Upper lobe of left lung (tissue), 4 donors: ENCODE results near the gene FBXW7.

Experiments
- EP300 ChIP-seq, 4 donors: sonication (generic); formaldehyde crosslinking; IDR thresholded peaks; one replicate each; pipeline ENCODE4 v1.5.1; 2017; ENCODE audit warnings: antibody characterized with exemption in 4 of 4, control low read depth in 2 of 4
- POLR2AphosphoS5 ChIP-seq, 2 donors: sonication (generic); formaldehyde crosslinking; IDR thresholded peaks; one replicate each; pipeline ENCODE4 v1.5.1; 2017; ENCODE audit warnings: antibody characterized with exemption in 2 of 2
- TF ChIP-seq, protein P1 (sequence below), 6 experiments: fragments of 450-650 bp in 4 of 6; fragments of 200-600 bp in 2 of 6; sonication (generic) in 2 of 6; IDR thresholded peaks; one replicate each; pipeline ENCODE4 v1.5.1; 2016 to 2019; ENCODE audit warnings: antibody characterized with exemption in 6 of 6

DNA sequence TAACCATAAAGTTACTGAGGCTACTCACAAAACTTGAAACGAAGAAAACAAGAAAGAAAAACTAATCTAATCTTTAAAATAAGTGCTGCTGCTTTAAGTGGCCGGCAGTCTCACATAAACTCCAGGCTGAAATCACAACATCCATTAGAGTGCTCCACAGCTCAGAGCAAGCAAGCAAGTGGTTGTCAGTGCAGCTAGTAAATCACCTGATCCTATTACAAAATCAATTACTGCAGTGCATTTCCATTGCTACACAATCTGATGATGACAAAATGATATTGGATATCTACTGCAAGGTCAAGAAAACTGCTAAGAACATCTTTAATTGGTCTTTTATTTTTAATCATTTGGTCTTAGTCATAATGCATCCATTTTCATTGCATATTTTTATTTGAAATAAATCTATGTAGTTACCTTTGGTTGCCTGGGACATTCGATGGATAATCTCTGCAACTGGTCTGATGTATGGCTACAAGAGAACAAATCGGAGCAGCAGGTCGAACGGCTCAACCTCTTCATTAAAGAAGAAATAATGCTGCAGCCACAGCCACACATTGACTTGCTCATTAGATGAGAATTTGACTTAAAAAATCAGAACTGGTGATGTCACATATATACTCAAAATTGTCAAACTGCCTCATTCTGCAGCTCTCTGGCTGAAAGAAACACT lies 87.7 kb downstream of the FBXW7 start:
- TF ChIP-seq EP300 (IDR thresholded peaks at IDR 0.05) (no peak), POLR2AphosphoS5 (IDR thresholded peaks at IDR 0.05) (no peak)
- TF ChIP-seq, protein P1, sequence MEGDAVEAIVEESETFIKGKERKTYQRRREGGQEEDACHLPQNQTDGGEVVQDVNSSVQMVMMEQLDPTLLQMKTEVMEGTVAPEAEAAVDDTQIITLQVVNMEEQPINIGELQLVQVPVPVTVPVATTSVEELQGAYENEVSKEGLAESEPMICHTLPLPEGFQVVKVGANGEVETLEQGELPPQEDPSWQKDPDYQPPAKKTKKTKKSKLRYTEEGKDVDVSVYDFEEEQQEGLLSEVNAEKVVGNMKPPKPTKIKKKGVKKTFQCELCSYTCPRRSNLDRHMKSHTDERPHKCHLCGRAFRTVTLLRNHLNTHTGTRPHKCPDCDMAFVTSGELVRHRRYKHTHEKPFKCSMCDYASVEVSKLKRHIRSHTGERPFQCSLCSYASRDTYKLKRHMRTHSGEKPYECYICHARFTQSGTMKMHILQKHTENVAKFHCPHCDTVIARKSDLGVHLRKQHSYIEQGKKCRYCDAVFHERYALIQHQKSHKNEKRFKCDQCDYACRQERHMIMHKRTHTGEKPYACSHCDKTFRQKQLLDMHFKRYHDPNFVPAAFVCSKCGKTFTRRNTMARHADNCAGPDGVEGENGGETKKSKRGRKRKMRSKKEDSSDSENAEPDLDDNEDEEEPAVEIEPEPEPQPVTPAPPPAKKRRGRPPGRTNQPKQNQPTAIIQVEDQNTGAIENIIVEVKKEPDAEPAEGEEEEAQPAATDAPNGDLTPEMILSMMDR (IDR thresholded peaks at IDR 0.05), result no peak
